ENCODE measurements around the gene APBB1IP. TPM values are rescaled to one million over a fixed set of nuclear protein-coding genes. Genes with fewer than 3 reads are reported as not detected.

The APBB1IP gene
- total RNA-seq, 4 donors from 2014 or later: 6.1 to 9.3 (median 7.9) TPM

- TF ChIP-seq CTCF (IDR thresholded peaks at IDR 0.05) (no peak), EP300 (IDR thresholded peaks at IDR 0.05) (peak in 1 of 2 donors; percentile 64)
- DNase-seq (ENCODE audit: low spot score in 2 of 2): no peak
- peak overlapping the region in 1 of 4 donors; percentile 25 for H3K27ac ChIP-seq
These were observed 43.9 kb downstream of the APBB1IP start for GRCh38 chr10:26481914-26482550.

GRCh38 chr10:26483554-26483953 is 45.4 kb downstream of the APBB1IP start:
- Histone ChIP-seq H3K27me3 (no peaks in the 10 kb centered on the region), H3K4me1 (peaks cover 0 to 31% (median 18%) of the 10 kb centered on the region in 4 donors), H3K9me3 (no peaks in the 10 kb centered on the region), H3K4me3 (no peak overlapping the region), H3K36me3 (no peaks in the 10 kb centered on the region), H3K27ac (no peak overlapping the region)
- DNase-seq (ENCODE audit: low spot score in 2 of 2): no peak
- TF ChIP-seq POLR2A (IDR thresholded peaks at IDR 0.05): no peak
- no peak for TF ChIP-seq CTCF (IDR thresholded peaks at IDR 0.05)
- TF ChIP-seq EP300 (IDR thresholded peaks at IDR 0.05): no peak
- WGBS, 2 donors: 75 to 82% methylated on average over 2 of the region's 2 CpGs

More at GRCh38 chr10:26481914-26482550, 43.9 kb downstream of the APBB1IP start:
- Histone ChIP-seq H3K4me1 (peaks cover 0 to 34% (median 11%) of the 10 kb centered on the region in 4 donors), H3K36me3 (no peaks in the 10 kb centered on the region), H3K27me3 (no peaks in the 10 kb centered on the region), H3K9me3 (no peaks in the 10 kb centered on the region), H3K4me3 (no peak overlapping the region)
- 60 to 68% methylated on average over 8 of the region's 8 CpGs for WGBS, 2 donors

- H3K27ac ChIP-seq: peak overlapping the region in 3 of 4 donors; percentile 50 to 73 (median 67)
- no peaks in the 10 kb centered on the region for H3K9me3 ChIP-seq
- no peaks in the 10 kb centered on the region for H3K36me3 ChIP-seq
- DNase-seq (ENCODE audit: low spot score in 2 of 2): no peak
- H3K27me3 ChIP-seq: no peaks in the 10 kb centered on the region
- no peak for TF ChIP-seq CTCF (IDR thresholded peaks at IDR 0.05)
- TF ChIP-seq POLR2A (IDR thresholded peaks at IDR 0.05): no peak
- TF ChIP-seq EP300 (IDR thresholded peaks at IDR 0.05): peak in 1 of 2 donors; percentile 11
- peaks cover 0 to 31% (median 16%) of the 10 kb centered on the region in 4 donors for H3K4me1 ChIP-seq
- WGBS, 2 donors: 24 to 33% methylated on average over 5 of the region's 5 CpGs
- no peak overlapping the region for H3K4me3 ChIP-seq
These were observed 47.2 kb downstream of the APBB1IP start for GRCh38 chr10:26485150-26485941.

GRCh38 chr10:26486304-26486703 is 48.2 kb downstream of the APBB1IP start:
- peak in 1 of 2 donors; percentile 28 for DNase-seq (ENCODE audit: low spot score in 2 of 2)
- H3K27ac ChIP-seq: peak overlapping the region in 3 of 4 donors; percentile 50 to 73 (median 67)
- H3K4me3 ChIP-seq: no peak overlapping the region

More at GRCh38 chr10:26486304-26486703, 48.2 kb downstream of the APBB1IP start:
- no peaks in the 10 kb centered on the region for H3K9me3 ChIP-seq
- no peaks in the 10 kb centered on the region for H3K36me3 ChIP-seq
- WGBS, 2 donors: 42 to 62% methylated on average over 7 of the region's 7 CpGs
- TF ChIP-seq POLR2A (IDR thresholded peaks at IDR 0.05): no peak
- TF ChIP-seq EP300 (IDR thresholded peaks at IDR 0.05): no peak
- no peak for TF ChIP-seq CTCF (IDR thresholded peaks at IDR 0.05)
- H3K27me3 ChIP-seq: no peaks in the 10 kb centered on the region
- H3K4me1 ChIP-seq: peaks cover 0 to 31% (median 15%) of the 10 kb centered on the region in 4 donors
